Epithelial cell of alveolus of lung (primary cell): Measurements from ENCODE around the gene KRT33A. TPM values are rescaled to one million over a fixed set of nuclear protein-coding genes. Genes with fewer than 3 reads are reported as not detected.

Source experiments
- total RNA-seq: library from RNA; depleted of rRNA; stranded (reverse); fragments of >200 nt; gene quantifications from 2 replicates; pipeline ENCODE4 v1.2.1, GENCODE V29; 2015

KRT33A gene
- total RNA-seq, result not detected in 2 replicates

GRCh38 chr17:41350381-41350878 is at the start of gene KRT33A:
Gene KRT33A, minus strand, starts transcription at chr17:41350828. Its CDS starts 61 bp downstream, at chr17:41350767.

GRCh38 chr17:41396996-41397660 is 46.5 kb upstream of the KRT33A start, which contains the start of gene KRT31:
Gene KRT31, minus strand, starts transcription at chr17:41397608. Its CDS starts 69 bp downstream, at chr17:41397539.

GRCh38 chr17:41381943-41382342 is 31.3 kb upstream of the KRT33A start, which contains the start of gene KRT34:
Gene KRT34, minus strand, starts transcription at chr17:41382306. Its CDS starts 60 bp downstream, at chr17:41382246.

GRCh38 chr17:41369713-41370112 is 19.1 kb upstream of the KRT33A start, which contains the start of gene KRT33B:
Gene KRT33B, minus strand, starts transcription at chr17:41369813. Its CDS starts 63 bp downstream, at chr17:41369750.

GRCh38 chr17:41315204-41315794 is 35.3 kb downstream of the KRT33A start, which contains the start of gene KRTAP17-1:
Gene KRTAP17-1, minus strand, starts transcription at chr17:41315710. Its CDS starts 60 bp downstream, at chr17:41315650.

GRCh38 chr17:41308918-41309359 is 41.7 kb downstream of the KRT33A start, which contains the start of gene KRTAP16-1:
Gene KRTAP16-1, minus strand, starts transcription at chr17:41309309. Its CDS starts 56 bp downstream, at chr17:41309253.

GRCh38 chr17:41301916-41302901 is 48.4 kb downstream of the KRT33A start, which contains the start of gene KRTAP29-1:
Gene KRTAP29-1, minus strand, starts transcription at chr17:41302851. Its CDS starts 0 bp downstream, at chr17:41302851.

Other genes starting within 250 kb of the KRT33A start
- gene KRTAP4-16, start 248.6 kb downstream of the KRT33A start, total RNA-seq, result not detected in 2 replicates
- not detected in 2 replicates for gene KRTAP4-9, start 245.4 kb downstream of the KRT33A start, total RNA-seq
- gene KRTAP4-11, start 232.5 kb downstream of the KRT33A start, total RNA-seq, result not detected in 2 replicates
- not detected in 2 replicates for gene KRTAP4-12, start 226.6 kb downstream of the KRT33A start, total RNA-seq
- not detected in 2 replicates for gene KRTAP4-6, start 210.3 kb downstream of the KRT33A start, total RNA-seq
- not detected in 2 replicates for gene KRTAP4-5, start 201.0 kb downstream of the KRT33A start, total RNA-seq
- gene KRTAP4-4, start 190.1 kb downstream of the KRT33A start, total RNA-seq, result not detected in 2 replicates
- not detected in 2 replicates for gene KRTAP4-3, start 182.6 kb downstream of the KRT33A start, total RNA-seq
- not detected in 2 replicates for gene KRTAP4-2, start 172.6 kb downstream of the KRT33A start, total RNA-seq
- 0.13 TPM in 1 of 2 replicates, not detected in the other for gene KRTAP4-1, start 165.9 kb downstream of the KRT33A start, total RNA-seq
- gene KRTAP9-1, start 160.9 kb downstream of the KRT33A start, total RNA-seq, result not detected in 2 replicates
- not detected in 2 replicates for gene KRTAP9-2, start 124.2 kb downstream of the KRT33A start, total RNA-seq
- gene KRTAP9-3, start 118.4 kb downstream of the KRT33A start, total RNA-seq, result not detected in 2 replicates
- gene KRTAP9-8, start 112.8 kb downstream of the KRT33A start, total RNA-seq, result not detected in 2 replicates
- gene KRTAP9-4, start 101.1 kb downstream of the KRT33A start, total RNA-seq, result not detected in 2 replicates
- gene KRTAP9-9, start 95.4 kb downstream of the KRT33A start, total RNA-seq, result not detected in 2 replicates
- not detected in 2 replicates for gene KRTAP9-6, start 85.5 kb downstream of the KRT33A start, total RNA-seq
- not detected in 2 replicates for gene KRTAP9-7, start 75.1 kb downstream of the KRT33A start, total RNA-seq
- not detected in 2 replicates for gene KRTAP29-1, start 48.0 kb downstream of the KRT33A start, total RNA-seq
- not detected in 2 replicates for gene KRTAP16-1, start 41.5 kb downstream of the KRT33A start, total RNA-seq
- gene KRTAP17-1, start 35.1 kb downstream of the KRT33A start, total RNA-seq, result not detected in 2 replicates
- not detected in 2 replicates for gene KRT33B, start 19.0 kb upstream of the KRT33A start, total RNA-seq
- gene KRT34, start 31.5 kb upstream of the KRT33A start, total RNA-seq, result 8.0 TPM in 1 of 2 replicates, not detected in the other
- not detected in 2 replicates for gene KRT31, start 46.8 kb upstream of the KRT33A start, total RNA-seq
- gene KRT37, start 73.8 kb upstream of the KRT33A start, total RNA-seq, result not detected in 2 replicates
- gene KRT38, start 90.2 kb upstream of the KRT33A start, total RNA-seq, result not detected in 2 replicates
- 0.13 TPM in 1 of 2 replicates, not detected in the other for gene KRT32, start 116.6 kb upstream of the KRT33A start, total RNA-seq
- not detected in 2 replicates for gene KRT35, start 130.3 kb upstream of the KRT33A start, total RNA-seq
- gene KRT36, start 139.1 kb upstream of the KRT33A start, total RNA-seq, result not detected in 2 replicates
- not detected in 2 replicates for gene KRT13, start 154.8 kb upstream of the KRT33A start, total RNA-seq
- 0.96 and 2.7 TPM in 2 replicates for gene KRT15, start 168.1 kb upstream of the KRT33A start, total RNA-seq
- gene KRT19, start 177.5 kb upstream of the KRT33A start, total RNA-seq, result 26.0 and 421 TPM in 2 replicates
- gene KRT9, start 221.2 kb upstream of the KRT33A start, total RNA-seq, result not detected in 2 replicates
- gene KRT14, start 236.1 kb upstream of the KRT33A start, total RNA-seq, result 0.13 and 0.48 TPM in 2 replicates